Naive B cell (primary cell): Measurements from ENCODE around the gene ACSM3. TPM values are rescaled to one million over a fixed set of nuclear protein-coding genes. Genes with fewer than 3 reads are reported as not detected.
"Not testable (repeated sequence)": the region's sequence is repeated elsewhere in the genome, so short reads cannot be mapped to it uniquely, and the experiment has no call there.

ENCODE experiments used
- ATAC-seq, 2 donors: fragments of 150-1000 bp; cut with Tn5 transposase; 2 replicates each; pipeline ENCODE4 v1.10.0; 2021; ENCODE audit warnings: low read depth in 2 of 2, mild to moderate bottlenecking in 2 of 2, moderate library complexity in 2 of 2
- DNase-seq: peaks from one replicate; pipeline ENCODE4 v3.0.0; 2022
- H3K27ac Mint-ChIP-seq, 6 donors: one replicate each; pipeline ENCODE4 v1.8.0; 2020 to 2022; ENCODE audit warnings: mild to moderate bottlenecking in 6 of 6, mixed read lengths in 6 of 6, moderate library complexity in 5 of 6, inconsistent platforms in 2 of 6
- H3K27me3 Mint-ChIP-seq, 3 donors: one replicate each; pipeline ENCODE4 v1.8.0; 2021 to 2022; ENCODE audit warnings: mixed read lengths in 3 of 3, mild to moderate bottlenecking in 1 of 3
- H3K36me3 Mint-ChIP-seq, 2 donors: one replicate each; pipeline ENCODE4 v1.8.0; 2020 to 2022; ENCODE audit warnings: mixed read lengths in 2 of 2, inconsistent platforms in 1 of 2, mild to moderate bottlenecking in 1 of 2
- H3K4me1 Mint-ChIP-seq, 3 donors: one replicate each; pipeline ENCODE4 v1.8.0; 2020 to 2022; ENCODE audit warnings: mixed read lengths in 3 of 3, inconsistent platforms in 1 of 3, mild to moderate bottlenecking in 1 of 3, moderate library complexity in 1 of 3
- H3K4me3 Mint-ChIP-seq, 8 donors: one replicate each; pipeline ENCODE4 v1.8.0; 2020 to 2022; ENCODE audit warnings: mild to moderate bottlenecking in 8 of 8, mixed read lengths in 8 of 8, moderate library complexity in 8 of 8, inconsistent platforms in 2 of 8
- H3K9me3 Mint-ChIP-seq, 7 donors: one replicate each; pipeline ENCODE4 v1.8.0; 2020 to 2022; ENCODE audit warnings: mixed read lengths in 7 of 7, mild to moderate bottlenecking in 5 of 7, inconsistent platforms in 2 of 7, moderate library complexity in 1 of 7
- polyA plus RNA-seq, 6 donors: library from polyadenylated mRNA; unstranded; fragments of 300-500 nt; fragmentation: Illumina TruSeq; gene quantifications; one replicate each; pipeline ENCODE4 v1.2.3, GENCODE V29; 2021; ENCODE audit warnings: low read depth in 6 of 6

ACSM3 gene
- polyA plus RNA-seq, 6 donors from 2014 or later, result 2.8 to 13.3 (median 6.4) TPM

GRCh38 chr16:20743591-20743990 is 20.2 kb upstream of the ACSM3 start:
- no peak for ATAC-seq
- Mint-ChIP-seq H3K27me3 (no peaks in the 10 kb centered on the region), H3K36me3 (peaks cover 8 to 11% of the 10 kb centered on the region in 2 donors), H3K27ac (no peak overlapping the region), H3K4me1 (peaks cover 10 to 29% (median 24%) of the 10 kb centered on the region in 3 donors), H3K9me3 (peaks cover 7 to 21% (median 15%) of the 10 kb centered on the region in 7 donors), H3K4me3 (peak overlapping the region in 1 of 8 donors; percentile 100)
- no peak for DNase-seq

- H3K4me3 Mint-ChIP-seq, result peak overlapping the region in 2 of 8 donors; percentile 21 to 33
- peak overlapping the region in 1 of 6 donors; percentile 69 for H3K27ac Mint-ChIP-seq
- H3K4me1 Mint-ChIP-seq, result peaks cover 6 to 20% (median 15%) of the 10 kb centered on the region in 3 donors
- H3K36me3 Mint-ChIP-seq, result peaks cover 8 to 11% of the 10 kb centered on the region in 2 donors
- H3K27me3 Mint-ChIP-seq, result no peaks in the 10 kb centered on the region
- DNase-seq (no peak), ATAC-seq (no peak)
- H3K9me3 Mint-ChIP-seq, result peaks cover 7 to 22% (median 18%) of the 10 kb centered on the region in 7 donors
These were observed 18.8 kb upstream of the ACSM3 start for GRCh38 chr16:20744922-20745440.

GRCh38 chr16:20746461-20746860 is 17.4 kb upstream of the ACSM3 start:
- peaks cover 7 to 22% (median 18%) of the 10 kb centered on the region in 7 donors for H3K9me3 Mint-ChIP-seq
- no peak overlapping the region for H3K27ac Mint-ChIP-seq
- DNase-seq (no peak), ATAC-seq (no peak)
- H3K36me3 Mint-ChIP-seq, result peaks cover 8 to 11% of the 10 kb centered on the region in 2 donors
- H3K4me1 Mint-ChIP-seq, result peaks cover 0 to 8% (median 6%) of the 10 kb centered on the region in 3 donors
- no peaks in the 10 kb centered on the region for H3K27me3 Mint-ChIP-seq
- no peak overlapping the region for H3K4me3 Mint-ChIP-seq

- no peaks in the 10 kb centered on the region for H3K27me3 Mint-ChIP-seq
- DNase-seq (no peak), ATAC-seq (no peak)
- H3K36me3 Mint-ChIP-seq, result peaks cover 8 to 11% of the 10 kb centered on the region in 2 donors
- peak overlapping the region in 1 of 8 donors; percentile 24 for H3K4me3 Mint-ChIP-seq
- H3K27ac Mint-ChIP-seq, result no peak overlapping the region
- H3K4me1 Mint-ChIP-seq, result peaks cover 0 to under 1% (median under 1%) of the 10 kb centered on the region in 3 donors
- peaks cover 7 to 22% (median 18%) of the 10 kb centered on the region in 7 donors for H3K9me3 Mint-ChIP-seq
These were observed 16.6 kb upstream of the ACSM3 start for GRCh38 chr16:20747030-20747816.

GRCh38 chr16:20749474-20749873 is 14.3 kb upstream of the ACSM3 start:
- no peak for ATAC-seq
- no peak overlapping the region for H3K27ac Mint-ChIP-seq
- H3K9me3 Mint-ChIP-seq, result peaks cover 7 to 22% (median 18%) of the 10 kb centered on the region in 7 donors
- no peaks in the 10 kb centered on the region for H3K4me1 Mint-ChIP-seq
- H3K36me3 Mint-ChIP-seq, result peaks cover 8 to 11% of the 10 kb centered on the region in 2 donors
- peak overlapping the region in 2 of 8 donors; percentile 32 to 65 for H3K4me3 Mint-ChIP-seq
- DNase-seq, result no peak
- H3K27me3 Mint-ChIP-seq, result no peaks in the 10 kb centered on the region

- Mint-ChIP-seq H3K9me3 (peaks cover 7 to 22% (median 18%) of the 10 kb centered on the region in 7 donors), H3K36me3 (peaks cover 8 to 11% of the 10 kb centered on the region in 2 donors), H3K27me3 (no peaks in the 10 kb centered on the region), H3K27ac (no peak overlapping the region), H3K4me3 (no peak overlapping the region), H3K4me1 (no peaks in the 10 kb centered on the region)
- ATAC-seq, result no peak
- no peak for DNase-seq
These were observed 13.3 kb upstream of the ACSM3 start for GRCh38 chr16:20750558-20750957.

- Mint-ChIP-seq H3K27ac (peak overlapping the region in 1 of 6 donors; percentile 58), H3K4me1 (no peaks in the 10 kb centered on the region), H3K4me3 (no peak overlapping the region), H3K9me3 (peaks cover 0 to 7% (median 0%) of the 10 kb centered on the region in 7 donors), H3K36me3 (no peaks in the 10 kb centered on the region), H3K27me3 (no peaks in the 10 kb centered on the region)
- DNase-seq (no peak), ATAC-seq (no peak)
These were observed 10.1 kb upstream of the ACSM3 start for GRCh38 chr16:20753727-20754126.

- H3K27me3 Mint-ChIP-seq, result no peaks in the 10 kb centered on the region
- no peak for DNase-seq
- H3K4me3 Mint-ChIP-seq, result no peak overlapping the region
- H3K27ac Mint-ChIP-seq, result no peak overlapping the region
- peaks cover 0 to 2% (median 0%) of the 10 kb centered on the region in 7 donors for H3K9me3 Mint-ChIP-seq
- H3K36me3 Mint-ChIP-seq, result no peaks in the 10 kb centered on the region
- no peaks in the 10 kb centered on the region for H3K4me1 Mint-ChIP-seq
- no peak for ATAC-seq
These were observed 8.6 kb upstream of the ACSM3 start for GRCh38 chr16:20755238-20755637.

GRCh38 chr16:20755799-20756198 is 8.0 kb upstream of the ACSM3 start:
- not testable (repeated sequence) for H3K36me3 Mint-ChIP-seq, ATAC-seq, H3K4me3 Mint-ChIP-seq, H3K9me3 Mint-ChIP-seq, H3K27ac Mint-ChIP-seq, DNase-seq, H3K4me1 Mint-ChIP-seq, H3K27me3 Mint-ChIP-seq

GRCh38 chr16:20760346-20760745 is 3.5 kb upstream of the ACSM3 start:
- Mint-ChIP-seq H3K27me3 (no peaks in the 10 kb centered on the region), H3K4me1 (peaks cover 19 to 29% (median 19%) of the 10 kb centered on the region in 3 donors), H3K36me3 (peaks cover 8 to 11% of the 10 kb centered on the region in 2 donors), H3K4me3 (no peak overlapping the region), H3K9me3 (peaks cover 0 to 5% (median 1%) of the 10 kb centered on the region in 7 donors), H3K27ac (no peak overlapping the region)
- DNase-seq, result no peak
- no peak for ATAC-seq

- peak overlapping the region in 4 of 8 donors; percentile 20 to 55 (median 34) for H3K4me3 Mint-ChIP-seq
- H3K36me3 Mint-ChIP-seq, result peaks cover 8 to 11% of the 10 kb centered on the region in 2 donors
- H3K27ac Mint-ChIP-seq, result no peak overlapping the region
- ATAC-seq (no peak), DNase-seq (no peak)
- no peaks in the 10 kb centered on the region for H3K27me3 Mint-ChIP-seq
- H3K9me3 Mint-ChIP-seq, result peaks cover 0 to 5% (median 1%) of the 10 kb centered on the region in 7 donors
- peaks cover 19 to 29% (median 19%) of the 10 kb centered on the region in 3 donors for H3K4me1 Mint-ChIP-seq
These were observed 2.6 kb upstream of the ACSM3 start for GRCh38 chr16:20761175-20761574.

- Mint-ChIP-seq H3K4me1 (peaks cover 19 to 29% (median 19%) of the 10 kb centered on the region in 3 donors), H3K9me3 (peaks cover 0 to 5% (median 1%) of the 10 kb centered on the region in 7 donors), H3K36me3 (peaks cover 8 to 11% of the 10 kb centered on the region in 2 donors), H3K4me3 (peak overlapping the region; percentile 4 to 96 (median 90)), H3K27ac (peak overlapping the region in 4 of 6 donors; percentile 63 to 93 (median 82)), H3K27me3 (no peaks in the 10 kb centered on the region)
- ATAC-seq, result no peak
- no peak for DNase-seq
These were observed 1.2 kb upstream of the ACSM3 start for GRCh38 chr16:20762404-20763123.

- H3K27ac Mint-ChIP-seq, H3K27me3 Mint-ChIP-seq, H3K4me3 Mint-ChIP-seq, DNase-seq, H3K9me3 Mint-ChIP-seq, ATAC-seq: not testable (repeated sequence)
- peaks cover 19 to 29% (median 19%) of the 10 kb centered on the region in 3 donors for H3K4me1 Mint-ChIP-seq
- peaks cover 8 to 11% of the 10 kb centered on the region in 2 donors for H3K36me3 Mint-ChIP-seq
These were observed 634 bp downstream of the ACSM3 start for GRCh38 chr16:20764448-20764847.
